GM12878 (cell line): Measurements from ENCODE around the gene GSG1. TPM values are rescaled to one million over a fixed set of nuclear protein-coding genes. Genes with fewer than 3 reads are reported as not detected.

Experiments
- ATAC-seq: fragments of 200-7000 bp; cut with Tn5 transposase; 3 replicates; pipeline ENCODE4 v1.9.1; 2020; ENCODE audit warnings: mild to moderate bottlenecking, moderate library complexity
- BruUV-seq: library from RNA; stranded (reverse); fragments of 400-500 nt; replicated peaks from 2 replicates; lab custom pipeline; 2021; lab: Mats Ljungman, UMichigan
- CTCF ChIA-PET: fragments of 300-600 bp; sonication (Branson Sonifier 250); formaldehyde crosslinking; extraction: SDS; loops from one replicate; lab custom pipeline; 2021; ENCODE audit warnings: inconsistent platforms; lab: Yijun Ruan, JAX
- POLR2A ChIA-PET: fragments of 350-600 bp; formaldehyde crosslinking; extraction: SDS; loops from one replicate; lab custom pipeline; 2021; ENCODE audit warnings: inconsistent platforms; lab: Charles Lee
- RAD21 ChIA-PET: fragments of 300-600 bp; sonication (Branson Sonifier 250); formaldehyde crosslinking; loops from one replicate; lab custom pipeline; 2023; ENCODE audit warnings: antibody characterized with exemption; ENCODE audit not compliant: unreplicated experiment; lab: Charles Lee
- SMC1A ChIA-PET: fragments of 300-600 bp; sonication (Branson Sonifier 250); formaldehyde crosslinking; loops from one replicate; lab custom pipeline; 2023; ENCODE audit not compliant: unreplicated experiment, uncharacterized antibody; lab: Charles Lee
- DNase-seq: peaks from one replicate; pipeline ENCODE4 v3.0.0-alpha.2; 2011; ENCODE audit warnings: low read depth, low spot score
- FAIRE-seq: peaks from 3 replicates; lab custom pipeline; 2011; peaks lifted over from hg19 to GRCh38; lab: Jason Lieb, UNC
- H2AFZ ChIP-seq: 2 replicates; pipeline ENCODE4 v1.6.0; 2011; ENCODE audit warnings: low read depth, low read length, control low read depth; ENCODE audit not compliant: control insufficient read depth
- H3K27ac ChIP-seq: 2 replicates; pipeline ENCODE4 v1.5.1; 2011; ENCODE audit warnings: control low read depth; ENCODE audit not compliant: control insufficient read depth, insufficient read depth
- H3K27me3 ChIP-seq, 2 experiments: replicated peaks in 1 of 2; 2 replicates each; pipeline versions ENCODE4 v1.6.0 to v1.6.1; 2011; ENCODE audit warnings: low read length in 1 of 2; ENCODE audit not compliant: control insufficient read depth in 2 of 2, insufficient read depth in 2 of 2
- H3K36me3 ChIP-seq, 2 experiments: 2 replicates each; pipeline ENCODE4 v1.5.1; 2011; ENCODE audit warnings: low read length in 1 of 2; ENCODE audit not compliant: control insufficient read depth in 2 of 2, insufficient read depth in 2 of 2
- H3K4me1 ChIP-seq: 2 replicates; pipeline ENCODE4 v1.6.1; 2011; ENCODE audit warnings: mild to moderate bottlenecking, low read length, moderate library complexity, mixed read lengths; ENCODE audit not compliant: control insufficient read depth, insufficient read depth
- H3K4me2 ChIP-seq: 2 replicates; pipeline ENCODE4 v1.6.0; 2011; ENCODE audit warnings: control low read depth; ENCODE audit not compliant: control insufficient read depth, insufficient read depth
- H3K4me3 ChIP-seq: fragments of 200-600 bp; sonication (generic); 2 replicates; pipeline ENCODE4 v1.5.1; 2016
- H3K79me2 ChIP-seq: 2 replicates; pipeline ENCODE4 v1.6.0; 2011; ENCODE audit warnings: low read length; ENCODE audit not compliant: control insufficient read depth, insufficient read depth
- H3K9ac ChIP-seq: 2 replicates; pipeline ENCODE4 v1.8.0; 2011; ENCODE audit warnings: low read length, control low read depth, mixed read lengths; ENCODE audit not compliant: control insufficient read depth, insufficient read depth
- H3K9me3 ChIP-seq: replicated peaks from 3 replicates; pipeline ENCODE4 v1.5.1; 2011; ENCODE audit warnings: mild to moderate bottlenecking, low read length; ENCODE audit not compliant: control insufficient read depth, insufficient read depth
- H4K20me1 ChIP-seq: 2 replicates; pipeline ENCODE4 v1.6.0; 2011; ENCODE audit not compliant: control insufficient read depth, insufficient read depth
- ATF7 ChIP-seq: fragments of 450-650 bp; IDR thresholded peaks from 2 replicates; pipeline ENCODE4 v1.6.1; 2016; ENCODE audit warnings: low read depth, mild to moderate bottlenecking
- CTCF ChIP-seq, 3 experiments: IDR thresholded peaks in 2 of 3; conservative IDR thresholded peaks in 1 of 3; 2 replicates each; pipeline ENCODE4 v1.5.1; 2011; ENCODE audit warnings: low read depth in 3 of 3, low read length in 3 of 3, mild to moderate bottlenecking in 3 of 3, control low read depth in 2 of 3, moderate library complexity in 2 of 3, inconsistent platforms in 1 of 3, mixed read lengths in 1 of 3; ENCODE audit not compliant: control insufficient read depth in 2 of 3, insufficient read depth in 1 of 3; ENCODE audit errors: extremely low read depth in 1 of 3
- FOXK2 ChIP-seq: fragments of 450-650 bp; IDR thresholded peaks from 2 replicates; pipeline ENCODE4 v1.6.1; 2017; ENCODE audit warnings: mild to moderate bottlenecking, moderate library complexity
- KLF5 ChIP-seq: fragments of 450-650 bp; IDR thresholded peaks from 2 replicates; pipeline ENCODE4 v1.6.1; 2014; ENCODE audit warnings: mild to moderate bottlenecking; ENCODE audit not compliant: partially characterized antibody
- MEF2A ChIP-seq: IDR thresholded peaks from 2 replicates; pipeline ENCODE4 v1.6.1; 2011; ENCODE audit warnings: low read depth, mild to moderate bottlenecking, low read length, moderate library complexity; ENCODE audit not compliant: insufficient read depth
- NBN ChIP-seq: fragments of 450-650 bp; IDR thresholded peaks from 2 replicates; pipeline ENCODE4 v1.6.1; 2016
- NR2C2 ChIP-seq: IDR thresholded peaks from 2 replicates; pipeline ENCODE4 v1.6.1; 2011; ENCODE audit warnings: borderline replicate concordance, low read depth; ENCODE audit not compliant: control insufficient read depth, insufficient read length
- TCF3 ChIP-seq: IDR thresholded peaks from 2 replicates; pipeline ENCODE4 v1.6.1; 2012; ENCODE audit warnings: low read depth, mild to moderate bottlenecking, low read length, borderline replicate concordance; ENCODE audit not compliant: insufficient read depth
- USF1 ChIP-seq: IDR thresholded peaks from 2 replicates; pipeline ENCODE4 v1.6.1; 2011; ENCODE audit warnings: borderline replicate concordance, low read depth, mild to moderate bottlenecking, moderate library complexity, mixed read lengths, low read length; ENCODE audit not compliant: insufficient read depth; ENCODE audit errors: extremely low read length
- ZBED1 ChIP-seq: IDR thresholded peaks from 2 replicates; pipeline ENCODE4 v1.6.1; 2016; ENCODE audit warnings: borderline replicate concordance
- ZNF207 ChIP-seq: fragments of 450-650 bp; IDR thresholded peaks from 2 replicates; pipeline ENCODE4 v1.6.1; 2014; ENCODE audit warnings: antibody characterized with exemption, mild to moderate bottlenecking, borderline replicate concordance
- WGBS: methylation state at CpG from one replicate; pipeline ENCODE4 v1.1.6; 2016; ENCODE audit warnings: low lambda C conversion rate; ENCODE audit not compliant: insufficient replicate concordance, insufficient coverage; ENCODE audit errors: missing lambda C conversion rate; 5-methylcytosine and 5-hydroxymethylcytosine counted together
- in situ Hi-C: fragments of 300-500 bp; cut with MboI; formaldehyde crosslinking; loops from 9 replicates; pipeline ENCODE4 v1.14.3; 2018; ENCODE audit warnings: mixed read lengths
- intact Hi-C: fragments of 100-400 bp; cut with micrococcal nuclease; formaldehyde crosslinking; loops from one replicate; pipeline ENCODE4 v1.14.2; 2022; ENCODE audit not compliant: unreplicated experiment
- polyA plus RNA-seq, 11 experiments: library from polyadenylated mRNA; depleted of rRNA in 4 of 11; unstranded in 6 of 11; stranded (reverse) in 5 of 11; fragments of >200 nt; fragmentation: Nextera tagmentation in 4 of 11; fragmentation: Illumina TruSeq in 1 of 11; extraction: Ambion mirVana in 4 of 11; extraction: Trizol in 1 of 11; gene quantifications; 1 replicate in 1 of 11; 2 replicates in 10 of 11; pipeline versions ENCODE4 v1.2.1 to v1.2.3, GENCODE V29; 2011 to 2016; ENCODE audit warnings: inconsistent platforms in 2 of 11, missing spikeins in 2 of 11, low read depth in 1 of 11
- total RNA-seq, 4 experiments: library from RNA; depleted of rRNA in 3 of 4; stranded (reverse); fragments of >200 nt in 3 of 4; fragmentation: Illumina TruSeq in 1 of 4; extraction: Trizol in 1 of 4; gene quantifications; 2 replicates each; pipeline versions ENCODE4 v1.2.1 to v1.2.3, GENCODE V29; 2013 to 2021

Gene GSG1
- total and polyA plus RNA-seq, 10 of the 15 experiments (the other 5 are each of a cell fraction or from before 2014, with no cell fraction given), result not detected

GRCh38 chr12:13100605-13100881 lies 2.9 kb downstream of the GSG1 start:
- no peak for TF ChIP-seq KLF5
- no peak for TF ChIP-seq MEF2A
- no peak for TF ChIP-seq CTCF (IDR thresholded peaks at IDR 0.05 in 2 of 3, conservative IDR thresholded peaks at IDR 0.05 in 1 of 3; ENCODE audit: control insufficient read depth in 2 of 3, extremely low read depth in 1 of 3, insufficient read depth in 1 of 3, low read depth in 3 of 3, low read length in 3 of 3)
- TF ChIP-seq NR2C2, result no peak
- TF ChIP-seq TCF3, result no peak
- TF ChIP-seq FOXK2, result no peak
- no peak for TF ChIP-seq ZBED1
- no peak for TF ChIP-seq NBN
- TF ChIP-seq USF1, result no peak
- TF ChIP-seq ZNF207, result no peak
- no peak for TF ChIP-seq ATF7
- H4K20me1 ChIP-seq, result no peaks in the 10 kb centered on the region
- intact Hi-C loops (no loop called here), in situ Hi-C loops (no loop called here)
- H3K36me3 ChIP-seq, result no peaks in the 10 kb centered on the region
- ATAC-seq (no peak), FAIRE-seq (no peak), DNase-seq (no peak)
- H3K9me3 ChIP-seq, result no peaks in the 10 kb centered on the region
- H2AFZ ChIP-seq, result peak overlapping the region; percentile 28; the same call in 1 of the 2 replicates
- ChIA-PET POLR2A (no interaction called here), CTCF (interaction anchor here (1.3 to 2.7 kb wide), 4 partner anchors 9 to 311 kb away, joined by 3 to 7 read pairs (median 4); no protein-coding TSS in a partner anchor), RAD21 (interaction anchor here (1.4 kb wide), 1 partner anchor 111 kb away, joined by 5 read pairs; no protein-coding TSS in a partner anchor), SMC1A (interaction anchor here (0.6 kb wide), 1 partner anchor 73 kb away, joined by 3 read pairs; no protein-coding TSS in a partner anchor)
- H3K4me2 ChIP-seq, result peak overlapping the region; percentile 85
- H3K27me3 ChIP-seq, result peaks cover 2 to 12% of the 10 kb centered on the region in 2 experiments; a peak in 3 of 4 replicates
- no TSS peak for BruUV-seq
- 29% methylated on average over 6 of the region's 6 CpGs for WGBS
- H3K4me3 ChIP-seq, result peak overlapping the region; percentile 51; the same call in 1 of the 2 replicates
- H3K79me2 ChIP-seq, result no peaks in the 10 kb centered on the region
- H3K27ac ChIP-seq, result no peak overlapping the region
- H3K4me1 ChIP-seq, result peaks cover 14% of the 10 kb centered on the region; the same call in 1 of the 2 replicates
- no peak overlapping the region for H3K9ac ChIP-seq
